G401.6 (cell line): ENCODE data around the gene CHRNA9.

ENCODE experiments used
- FAIRE-seq: peaks from 2 replicates; lab custom pipeline; 2012; peaks lifted over from hg19 to GRCh38; lab: Jason Lieb, UNC

CHRNA9 gene

GRCh38 chr4:40340030-40340429 is 4.9 kb downstream of the CHRNA9 start:
- no peak for FAIRE-seq

GRCh38 chr4:40347472-40347871 is 12.3 kb downstream of the CHRNA9 start:
- no peak for FAIRE-seq

GRCh38 chr4:40348000-40348399 is 12.9 kb downstream of the CHRNA9 start:
- FAIRE-seq, result no peak

- no peak for FAIRE-seq
These were observed 14.5 kb downstream of the CHRNA9 start for GRCh38 chr4:40349561-40350198.

GRCh38 chr4:40350627-40351227 is 15.6 kb downstream of the CHRNA9 start:
- FAIRE-seq, result no peak

GRCh38 chr4:40354158-40354557 is 19.0 kb downstream of the CHRNA9 start:
- FAIRE-seq, result no peak

GRCh38 chr4:40355131-40355530 is 20.0 kb downstream of the CHRNA9 start:
- no peak for FAIRE-seq

GRCh38 chr4:40357738-40358137 is 22.6 kb downstream of the CHRNA9 start:
- no peak for FAIRE-seq

- FAIRE-seq, result no peak
These were observed 26.2 kb downstream of the CHRNA9 start for GRCh38 chr4:40361338-40361737.

- no peak for FAIRE-seq
These were observed 28.3 kb downstream of the CHRNA9 start for GRCh38 chr4:40363382-40363920.

- no peak for FAIRE-seq
These were observed 28.8 kb downstream of the CHRNA9 start for GRCh38 chr4:40363945-40364344.

GRCh38 chr4:40365766-40366165 is 30.6 kb downstream of the CHRNA9 start:
- no peak for FAIRE-seq

- no peak for FAIRE-seq
These were observed 32.3 kb downstream of the CHRNA9 start for GRCh38 chr4:40367451-40367850.

- no peak for FAIRE-seq
These were observed 34.5 kb downstream of the CHRNA9 start for GRCh38 chr4:40369437-40370274.

GRCh38 chr4:40372651-40373050 is 37.5 kb downstream of the CHRNA9 start:
- no peak for FAIRE-seq

GRCh38 chr4:40373636-40374035 is 38.5 kb downstream of the CHRNA9 start:
- no peak for FAIRE-seq

GRCh38 chr4:40375095-40375494 is 40.0 kb downstream of the CHRNA9 start:
- FAIRE-seq, result no peak

- no peak for FAIRE-seq
These were observed 40.5 kb downstream of the CHRNA9 start for GRCh38 chr4:40375620-40376019.

GRCh38 chr4:40377512-40378365 is 42.6 kb downstream of the CHRNA9 start:
- FAIRE-seq, result no peak

GRCh38 chr4:40378619-40379018 is 43.5 kb downstream of the CHRNA9 start:
- no peak for FAIRE-seq

- FAIRE-seq, result no peak
These were observed 44.1 kb downstream of the CHRNA9 start for GRCh38 chr4:40379248-40379647.

GRCh38 chr4:40380647-40381046 is 45.5 kb downstream of the CHRNA9 start:
- FAIRE-seq, result no peak
